ENCODE measurements around the gene SURF4.

Gene SURF4

GRCh38 chr9:133321411-133321935 is 54.4 kb downstream of the SURF4 start:
- TF ChIP-seq TAF1 (IDR thresholded peaks at IDR 0.05; ENCODE audit: borderline replicate concordance, insufficient read depth, low read length), result no peak
- no peak for TF ChIP-seq POLR2AphosphoS5 (IDR thresholded peaks at IDR 0.05; ENCODE audit: low read depth, low read length)
- TF ChIP-seq, protein P1, sequence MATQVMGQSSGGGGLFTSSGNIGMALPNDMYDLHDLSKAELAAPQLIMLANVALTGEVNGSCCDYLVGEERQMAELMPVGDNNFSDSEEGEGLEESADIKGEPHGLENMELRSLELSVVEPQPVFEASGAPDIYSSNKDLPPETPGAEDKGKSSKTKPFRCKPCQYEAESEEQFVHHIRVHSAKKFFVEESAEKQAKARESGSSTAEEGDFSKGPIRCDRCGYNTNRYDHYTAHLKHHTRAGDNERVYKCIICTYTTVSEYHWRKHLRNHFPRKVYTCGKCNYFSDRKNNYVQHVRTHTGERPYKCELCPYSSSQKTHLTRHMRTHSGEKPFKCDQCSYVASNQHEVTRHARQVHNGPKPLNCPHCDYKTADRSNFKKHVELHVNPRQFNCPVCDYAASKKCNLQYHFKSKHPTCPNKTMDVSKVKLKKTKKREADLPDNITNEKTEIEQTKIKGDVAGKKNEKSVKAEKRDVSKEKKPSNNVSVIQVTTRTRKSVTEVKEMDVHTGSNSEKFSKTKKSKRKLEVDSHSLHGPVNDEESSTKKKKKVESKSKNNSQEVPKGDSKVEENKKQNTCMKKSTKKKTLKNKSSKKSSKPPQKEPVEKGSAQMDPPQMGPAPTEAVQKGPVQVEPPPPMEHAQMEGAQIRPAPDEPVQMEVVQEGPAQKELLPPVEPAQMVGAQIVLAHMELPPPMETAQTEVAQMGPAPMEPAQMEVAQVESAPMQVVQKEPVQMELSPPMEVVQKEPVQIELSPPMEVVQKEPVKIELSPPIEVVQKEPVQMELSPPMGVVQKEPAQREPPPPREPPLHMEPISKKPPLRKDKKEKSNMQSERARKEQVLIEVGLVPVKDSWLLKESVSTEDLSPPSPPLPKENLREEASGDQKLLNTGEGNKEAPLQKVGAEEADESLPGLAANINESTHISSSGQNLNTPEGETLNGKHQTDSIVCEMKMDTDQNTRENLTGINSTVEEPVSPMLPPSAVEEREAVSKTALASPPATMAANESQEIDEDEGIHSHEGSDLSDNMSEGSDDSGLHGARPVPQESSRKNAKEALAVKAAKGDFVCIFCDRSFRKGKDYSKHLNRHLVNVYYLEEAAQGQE (IDR thresholded peaks at IDR 0.05; ENCODE audit: insufficient read depth in 1 of 2, low read depth in 2 of 2, low read length in 2 of 2), result no peak
- no peak for TF ChIP-seq SIN3A (IDR thresholded peaks at IDR 0.05; ENCODE audit: borderline replicate concordance, insufficient read depth, low read length)
- no peak for TF ChIP-seq FOXP2 (optimal IDR thresholded peaks at IDR 0.05; ENCODE audit: borderline replicate concordance, extremely low read depth, extremely low read length, insufficient read depth)

GRCh38 chr9:133320421-133320881 is 55.4 kb downstream of the SURF4 start:
- TF ChIP-seq FOXP2 (optimal IDR thresholded peaks at IDR 0.05; ENCODE audit: borderline replicate concordance, extremely low read depth, extremely low read length, insufficient read depth) (no peak), POLR2AphosphoS5 (IDR thresholded peaks at IDR 0.05; ENCODE audit: low read depth, low read length) (no peak), TAF1 (IDR thresholded peaks at IDR 0.05; ENCODE audit: borderline replicate concordance, insufficient read depth, low read length) (no peak), SIN3A (IDR thresholded peaks at IDR 0.05; ENCODE audit: borderline replicate concordance, insufficient read depth, low read length) (no peak)
- TF ChIP-seq, protein P1 (IDR thresholded peaks at IDR 0.05; ENCODE audit: insufficient read depth in 1 of 2, low read depth in 2 of 2, low read length in 2 of 2), result no peak

- TF ChIP-seq SIN3A (IDR thresholded peaks at IDR 0.05; ENCODE audit: borderline replicate concordance, insufficient read depth, low read length) (no peak), TAF1 (IDR thresholded peaks at IDR 0.05; ENCODE audit: borderline replicate concordance, insufficient read depth, low read length) (no peak), FOXP2 (optimal IDR thresholded peaks at IDR 0.05; ENCODE audit: borderline replicate concordance, extremely low read depth, extremely low read length, insufficient read depth) (no peak), POLR2AphosphoS5 (IDR thresholded peaks at IDR 0.05; ENCODE audit: low read depth, low read length) (no peak)
- TF ChIP-seq, protein P1 (IDR thresholded peaks at IDR 0.05; ENCODE audit: insufficient read depth in 1 of 2, low read depth in 2 of 2, low read length in 2 of 2), result no peak
Measured at GRCh38 chr9:133315997-133316396, 59.9 kb downstream of the SURF4 start.

Measured in PFSK-1 (cell line).